Measurements from ENCODE around the gene WDFY3.

DNA sequence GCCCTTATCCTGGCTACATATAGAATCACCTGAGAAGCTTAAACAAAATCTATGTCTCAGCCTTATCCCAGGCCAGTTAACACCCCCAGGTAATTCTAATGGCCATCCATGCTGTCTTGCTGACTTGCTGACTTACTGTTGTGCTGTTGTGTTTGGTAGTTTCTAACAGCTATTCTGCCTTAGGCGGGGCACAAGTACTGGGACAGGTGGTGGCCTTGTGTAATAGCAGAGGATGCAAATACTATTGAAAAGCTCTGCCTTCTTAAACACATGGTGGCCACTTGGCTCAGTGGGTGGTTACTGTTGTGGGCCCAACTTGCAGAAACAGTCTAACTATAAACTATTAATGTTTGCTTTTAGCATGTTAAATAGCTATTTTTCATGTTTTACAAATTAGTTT lies 327.3 kb downstream of the WDFY3 start:
- TF ChIP-seq, protein P1, sequence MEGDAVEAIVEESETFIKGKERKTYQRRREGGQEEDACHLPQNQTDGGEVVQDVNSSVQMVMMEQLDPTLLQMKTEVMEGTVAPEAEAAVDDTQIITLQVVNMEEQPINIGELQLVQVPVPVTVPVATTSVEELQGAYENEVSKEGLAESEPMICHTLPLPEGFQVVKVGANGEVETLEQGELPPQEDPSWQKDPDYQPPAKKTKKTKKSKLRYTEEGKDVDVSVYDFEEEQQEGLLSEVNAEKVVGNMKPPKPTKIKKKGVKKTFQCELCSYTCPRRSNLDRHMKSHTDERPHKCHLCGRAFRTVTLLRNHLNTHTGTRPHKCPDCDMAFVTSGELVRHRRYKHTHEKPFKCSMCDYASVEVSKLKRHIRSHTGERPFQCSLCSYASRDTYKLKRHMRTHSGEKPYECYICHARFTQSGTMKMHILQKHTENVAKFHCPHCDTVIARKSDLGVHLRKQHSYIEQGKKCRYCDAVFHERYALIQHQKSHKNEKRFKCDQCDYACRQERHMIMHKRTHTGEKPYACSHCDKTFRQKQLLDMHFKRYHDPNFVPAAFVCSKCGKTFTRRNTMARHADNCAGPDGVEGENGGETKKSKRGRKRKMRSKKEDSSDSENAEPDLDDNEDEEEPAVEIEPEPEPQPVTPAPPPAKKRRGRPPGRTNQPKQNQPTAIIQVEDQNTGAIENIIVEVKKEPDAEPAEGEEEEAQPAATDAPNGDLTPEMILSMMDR (conservative IDR thresholded peaks at IDR 0.05; ENCODE audit: low read depth in 2 of 2): no peak
- TF ChIP-seq, protein P2, sequence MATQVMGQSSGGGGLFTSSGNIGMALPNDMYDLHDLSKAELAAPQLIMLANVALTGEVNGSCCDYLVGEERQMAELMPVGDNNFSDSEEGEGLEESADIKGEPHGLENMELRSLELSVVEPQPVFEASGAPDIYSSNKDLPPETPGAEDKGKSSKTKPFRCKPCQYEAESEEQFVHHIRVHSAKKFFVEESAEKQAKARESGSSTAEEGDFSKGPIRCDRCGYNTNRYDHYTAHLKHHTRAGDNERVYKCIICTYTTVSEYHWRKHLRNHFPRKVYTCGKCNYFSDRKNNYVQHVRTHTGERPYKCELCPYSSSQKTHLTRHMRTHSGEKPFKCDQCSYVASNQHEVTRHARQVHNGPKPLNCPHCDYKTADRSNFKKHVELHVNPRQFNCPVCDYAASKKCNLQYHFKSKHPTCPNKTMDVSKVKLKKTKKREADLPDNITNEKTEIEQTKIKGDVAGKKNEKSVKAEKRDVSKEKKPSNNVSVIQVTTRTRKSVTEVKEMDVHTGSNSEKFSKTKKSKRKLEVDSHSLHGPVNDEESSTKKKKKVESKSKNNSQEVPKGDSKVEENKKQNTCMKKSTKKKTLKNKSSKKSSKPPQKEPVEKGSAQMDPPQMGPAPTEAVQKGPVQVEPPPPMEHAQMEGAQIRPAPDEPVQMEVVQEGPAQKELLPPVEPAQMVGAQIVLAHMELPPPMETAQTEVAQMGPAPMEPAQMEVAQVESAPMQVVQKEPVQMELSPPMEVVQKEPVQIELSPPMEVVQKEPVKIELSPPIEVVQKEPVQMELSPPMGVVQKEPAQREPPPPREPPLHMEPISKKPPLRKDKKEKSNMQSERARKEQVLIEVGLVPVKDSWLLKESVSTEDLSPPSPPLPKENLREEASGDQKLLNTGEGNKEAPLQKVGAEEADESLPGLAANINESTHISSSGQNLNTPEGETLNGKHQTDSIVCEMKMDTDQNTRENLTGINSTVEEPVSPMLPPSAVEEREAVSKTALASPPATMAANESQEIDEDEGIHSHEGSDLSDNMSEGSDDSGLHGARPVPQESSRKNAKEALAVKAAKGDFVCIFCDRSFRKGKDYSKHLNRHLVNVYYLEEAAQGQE (IDR thresholded peaks at IDR 0.05; ENCODE audit: unreplicated experiment): no peak
